ENCODE measurements around the gene GGT5. TPM values are rescaled to one million over a fixed set of nuclear protein-coding genes. Genes with fewer than 3 reads are reported as not detected.
"Not testable (repeated sequence)": the region's sequence is repeated elsewhere in the genome, so short reads cannot be mapped to it uniquely, and the experiment has no call there.

GGT5 gene
- total RNA-seq, 1 donor from 2014 or later, result 12.2 TPM

DNA sequence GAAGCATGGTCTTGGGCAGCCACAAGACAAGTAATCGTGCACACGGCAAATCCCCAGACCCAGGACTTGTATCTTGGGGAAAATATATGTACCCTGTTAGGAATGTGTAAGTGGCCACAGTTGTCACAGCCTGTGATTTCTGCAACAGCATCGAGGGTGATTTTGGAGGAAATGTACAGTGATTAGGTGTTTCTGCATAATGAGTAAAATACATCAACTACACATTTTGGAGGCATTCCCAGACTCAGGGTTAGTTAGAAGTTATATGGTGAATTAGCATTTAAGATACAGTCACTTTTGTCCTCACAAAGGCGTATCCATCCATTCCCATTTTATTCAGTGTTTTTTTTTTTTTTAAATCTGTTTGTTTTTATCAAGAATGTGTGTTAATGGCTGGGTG lies 35.2 kb downstream of the GGT5 start:
- intact Hi-C loops (cut with DNase I), result loop anchor here (5.0 kb wide), 1 partner anchor 38 kb away; the partner anchor contains the start of gene GGT5
- no peak for DNase-seq (ENCODE audit: low spot score)

DNA sequence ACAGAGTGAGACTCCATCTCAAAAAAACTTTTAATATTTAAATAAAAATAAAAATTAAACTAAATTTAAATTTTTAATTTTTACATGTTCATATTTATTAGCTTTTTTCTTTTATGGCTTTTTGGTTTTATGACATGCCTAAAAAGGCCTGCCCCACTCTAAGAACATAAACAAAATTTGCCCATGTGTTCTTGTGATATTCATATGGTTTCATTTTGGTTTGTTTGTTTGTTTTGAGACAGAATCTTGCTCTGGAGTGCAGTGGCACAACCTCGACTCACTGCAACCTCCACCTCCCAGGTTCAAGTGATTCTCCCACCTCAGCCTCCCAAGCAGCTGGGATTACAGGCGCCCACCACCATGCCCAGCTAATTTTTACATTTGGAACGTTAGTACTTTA lies 35.9 kb downstream of the GGT5 start:
- intact Hi-C loops (cut with DNase I), result loop anchor here (5.0 kb wide), 1 partner anchor 38 kb away; the partner anchor contains the start of gene GGT5
- DNase-seq (ENCODE audit: low spot score), result no peak

DNA sequence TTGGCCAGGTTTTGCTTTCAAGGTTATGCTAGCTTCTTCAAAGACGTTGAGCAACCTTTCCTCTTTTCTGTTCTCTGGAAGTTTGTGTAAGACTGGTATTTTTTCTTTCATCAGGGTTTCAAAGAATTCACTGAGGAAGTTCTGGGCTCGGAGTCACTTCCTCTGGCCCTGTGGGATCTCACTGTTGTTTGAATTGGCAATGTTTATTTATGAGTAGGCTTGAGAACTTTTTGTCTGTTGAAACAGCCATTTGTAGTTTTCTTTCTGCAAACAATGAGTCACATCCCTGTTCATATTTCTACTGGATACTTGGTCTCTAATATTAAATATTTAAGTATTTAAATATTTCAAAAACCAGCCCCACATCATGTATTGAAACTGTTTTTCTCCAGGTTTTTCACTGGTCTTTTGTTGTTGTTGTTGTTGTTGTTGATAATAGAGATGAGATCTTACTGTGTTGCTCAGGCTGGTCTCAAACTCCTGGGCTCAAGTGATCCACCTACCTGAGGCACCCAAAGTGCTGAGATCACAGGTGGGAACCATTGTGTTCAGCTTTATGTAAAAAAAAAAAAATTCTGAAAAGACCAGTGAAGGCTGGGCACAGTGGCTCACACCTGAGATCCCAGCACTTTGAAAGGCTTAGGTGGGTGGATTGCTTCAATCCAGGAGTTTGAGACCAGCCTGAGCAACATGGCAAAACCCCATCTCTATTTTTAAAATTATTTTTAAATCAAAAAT lies 36.7 kb downstream of the GGT5 start:
- DNase-seq (ENCODE audit: low spot score), result no peak
- intact Hi-C loops (cut with DNase I), result loop anchor here (5.0 kb wide), 1 partner anchor 39 kb away; the partner anchor contains the start of gene GGT5

GRCh38 chr22:24207264-24208011 lies 37.4 kb downstream of the GGT5 start:
- no peak for DNase-seq (ENCODE audit: low spot score)
- intact Hi-C loops (cut with DNase I), result loop anchor here (5.0 kb wide), 1 partner anchor 40 kb away; the partner anchor contains the start of gene GGT5

DNA sequence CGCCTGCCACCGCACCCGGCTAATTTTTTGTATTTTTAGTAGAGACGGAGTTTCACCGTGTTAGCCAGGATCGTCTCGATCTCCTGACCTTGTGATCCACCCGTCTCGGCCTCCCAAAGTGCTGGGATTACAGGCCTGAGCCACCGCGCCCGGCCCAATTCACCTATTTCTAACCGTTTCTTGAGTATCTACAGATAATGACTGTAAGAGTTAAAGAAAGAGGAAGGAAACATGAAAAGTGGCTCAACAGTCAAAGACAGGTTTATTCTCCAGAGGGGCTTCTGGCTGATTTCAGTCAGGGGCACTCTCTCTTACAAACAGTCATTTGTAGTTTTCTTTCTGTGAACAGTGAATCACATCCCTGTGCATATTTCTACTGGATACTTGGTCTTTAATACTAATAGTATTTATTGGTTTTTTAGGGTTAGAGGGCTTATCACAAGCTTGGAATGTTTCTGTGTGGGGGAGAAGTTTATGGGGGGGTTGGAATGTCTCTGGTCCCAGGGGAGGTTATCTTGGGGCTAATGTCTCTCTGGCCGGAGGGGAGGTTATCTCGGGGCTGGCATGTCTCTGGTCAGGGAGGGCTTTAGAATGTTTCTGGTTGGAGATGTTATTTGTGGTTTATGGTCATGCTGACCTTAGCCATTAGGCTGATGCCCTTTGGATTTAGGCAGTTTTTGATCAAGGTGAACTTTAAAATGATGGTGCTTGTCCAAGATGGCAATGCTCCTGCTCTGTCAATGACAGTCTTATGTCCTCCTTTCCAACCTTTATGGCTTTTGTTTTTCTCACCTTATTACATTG lies 38.2 kb downstream of the GGT5 start:
- not testable (repeated sequence) for DNase-seq (ENCODE audit: low spot score)
- intact Hi-C loops (cut with DNase I), result loop anchor here (5.0 kb wide), 1 partner anchor 41 kb away; the partner anchor contains the start of gene GGT5

DNA sequence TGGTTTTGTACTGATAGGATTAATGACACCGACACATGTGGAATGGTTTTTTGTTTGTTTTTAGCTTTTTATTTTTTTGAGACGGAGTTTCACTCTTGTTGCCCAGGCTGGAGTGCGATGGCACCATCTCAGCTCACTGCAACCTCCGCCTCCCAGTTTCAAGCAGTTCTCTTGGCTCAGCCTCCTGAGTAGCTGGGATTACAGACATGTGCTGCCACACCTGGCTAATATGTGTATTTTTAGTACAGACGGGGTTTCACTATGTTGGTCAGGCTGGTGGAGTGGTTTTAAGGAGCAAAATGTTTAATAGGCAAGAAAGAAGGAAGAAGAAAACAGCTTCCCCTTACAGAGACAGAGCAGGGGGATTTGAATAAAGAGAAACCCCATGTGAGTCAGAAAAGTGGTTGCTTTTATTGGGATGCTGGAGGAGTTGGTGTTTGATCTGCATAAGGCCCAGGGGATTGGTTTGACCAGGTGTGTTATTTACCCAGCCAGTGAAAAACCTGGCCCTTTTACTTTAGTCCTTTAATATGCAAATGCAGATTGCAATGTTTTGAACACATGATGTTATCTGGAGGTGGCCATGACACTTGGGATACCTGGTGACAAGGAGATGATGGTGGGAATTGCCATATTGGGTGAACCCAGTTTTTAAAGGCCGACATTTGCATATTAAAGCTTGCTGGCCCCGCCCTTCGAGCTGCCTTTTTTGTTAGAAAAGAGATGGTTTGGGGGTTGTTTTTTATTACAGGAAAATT lies 39.3 kb downstream of the GGT5 start:
- no peak for DNase-seq (ENCODE audit: low spot score)
- intact Hi-C loops (cut with DNase I), result loop anchor here (5.0 kb wide), 1 partner anchor 42 kb away; the partner anchor contains the start of gene GGT5

DNA sequence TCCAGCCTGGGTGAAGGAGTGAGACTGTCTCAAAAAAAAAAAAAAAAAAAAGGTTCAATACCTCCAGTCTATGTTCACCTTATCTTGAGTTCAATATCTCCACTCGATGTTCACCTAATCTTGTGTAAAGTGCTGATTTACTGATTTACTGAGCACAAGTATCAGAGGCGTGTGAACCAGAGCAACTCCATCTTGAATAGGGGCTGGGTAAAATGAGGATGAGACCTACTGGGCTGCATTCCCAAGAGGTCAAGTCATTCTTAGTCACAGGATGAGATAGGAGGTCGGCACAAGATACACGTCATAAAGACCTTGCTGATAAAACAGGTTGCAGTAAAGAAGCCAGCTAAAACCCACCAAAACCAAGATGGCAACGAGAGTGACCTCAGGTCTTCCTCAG lies 41.0 kb downstream of the GGT5 start:
- DNase-seq (ENCODE audit: low spot score); intact Hi-C loops (cut with DNase I): not testable (repeated sequence)

GRCh38 chr22:24201681-24202614 lies 42.9 kb downstream of the GGT5 start:
- intact Hi-C loops (cut with DNase I), result no loop called here
- no peak for DNase-seq (ENCODE audit: low spot score)

DNA sequence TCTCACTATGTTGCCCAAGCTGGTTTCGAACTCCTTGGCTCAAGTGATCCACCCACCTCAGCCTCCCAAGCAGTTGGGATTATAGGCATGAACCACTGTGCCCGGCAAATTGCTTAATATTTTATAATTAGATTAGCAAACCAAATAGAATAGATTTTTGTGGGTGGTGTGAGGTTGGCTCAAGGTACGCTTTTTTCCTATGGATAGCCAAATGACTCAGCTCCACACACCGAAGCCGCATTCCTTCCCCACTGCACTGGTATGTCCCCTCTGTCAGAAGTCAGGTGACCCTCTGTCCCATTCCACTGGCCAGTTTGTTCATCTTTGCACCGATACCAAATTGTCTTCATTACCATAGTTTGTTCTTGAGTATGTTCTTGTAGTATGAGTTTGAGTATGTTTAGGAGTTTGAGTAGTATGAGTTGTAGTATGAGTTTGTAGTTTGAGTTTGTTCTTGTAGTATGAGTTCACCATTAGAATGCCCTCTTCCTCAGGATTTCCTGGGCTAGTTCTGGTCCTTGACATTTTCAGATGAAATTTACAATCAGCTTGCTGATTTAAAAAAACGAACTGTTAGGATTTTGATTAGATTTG lies 44.2 kb downstream of the GGT5 start:
- intact Hi-C loops (cut with DNase I), result no loop called here
- no peak for DNase-seq (ENCODE audit: low spot score)

- no peak for DNase-seq (ENCODE audit: low spot score)
- intact Hi-C loops (cut with DNase I), result no loop called here
These were observed 46.2 kb downstream of the GGT5 start for GRCh38 chr22:24198682-24199052.

DNA sequence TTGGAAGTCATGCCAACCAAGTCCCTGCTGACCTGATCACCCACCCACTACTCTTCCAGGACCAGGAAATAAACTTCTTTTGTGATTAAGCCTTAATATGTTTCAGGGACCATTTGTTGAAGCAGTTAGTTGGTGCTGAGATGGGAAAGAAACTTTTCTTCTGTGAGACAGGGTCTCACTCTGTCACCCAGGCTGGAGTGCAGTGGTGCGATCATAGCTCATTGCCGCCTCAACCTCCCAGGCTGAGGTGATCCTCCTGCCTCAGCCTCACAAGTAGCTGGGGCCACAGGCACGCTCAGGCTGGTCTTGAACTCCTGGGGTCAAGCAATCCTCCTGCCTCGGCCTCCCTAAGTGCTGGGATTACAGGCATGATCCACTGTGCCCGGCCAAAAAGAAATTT lies 53.0 kb downstream of the GGT5 start:
- intact Hi-C loops (cut with DNase I), result no loop called here
- no peak for DNase-seq (ENCODE audit: low spot score)

DNA sequence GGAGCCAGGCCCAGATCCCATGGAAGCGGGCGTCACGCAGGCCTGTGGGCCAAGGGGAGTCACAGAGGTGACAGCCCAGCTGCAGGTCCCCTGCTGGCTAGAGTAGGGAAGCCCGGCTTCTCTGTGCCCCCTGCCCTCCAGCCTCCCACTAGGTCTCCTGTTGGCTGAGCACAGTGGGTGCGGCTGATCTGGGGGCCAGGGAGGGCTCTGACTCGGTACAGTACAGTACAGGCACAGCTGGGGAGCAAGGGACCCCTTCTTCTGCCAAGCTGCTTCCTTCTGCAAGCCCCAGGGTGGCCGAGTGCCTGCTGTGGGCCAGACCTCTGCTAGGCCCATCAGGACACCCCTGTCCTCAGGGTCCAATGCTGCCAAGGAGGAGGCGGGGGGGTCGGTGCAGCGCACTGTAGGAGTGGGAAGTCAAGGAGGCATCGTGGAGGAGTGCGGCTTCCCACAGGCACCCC lies 53.5 kb downstream of the GGT5 start:
- intact Hi-C loops (cut with DNase I), result no loop called here
- no peak for DNase-seq (ENCODE audit: low spot score)

DNA sequence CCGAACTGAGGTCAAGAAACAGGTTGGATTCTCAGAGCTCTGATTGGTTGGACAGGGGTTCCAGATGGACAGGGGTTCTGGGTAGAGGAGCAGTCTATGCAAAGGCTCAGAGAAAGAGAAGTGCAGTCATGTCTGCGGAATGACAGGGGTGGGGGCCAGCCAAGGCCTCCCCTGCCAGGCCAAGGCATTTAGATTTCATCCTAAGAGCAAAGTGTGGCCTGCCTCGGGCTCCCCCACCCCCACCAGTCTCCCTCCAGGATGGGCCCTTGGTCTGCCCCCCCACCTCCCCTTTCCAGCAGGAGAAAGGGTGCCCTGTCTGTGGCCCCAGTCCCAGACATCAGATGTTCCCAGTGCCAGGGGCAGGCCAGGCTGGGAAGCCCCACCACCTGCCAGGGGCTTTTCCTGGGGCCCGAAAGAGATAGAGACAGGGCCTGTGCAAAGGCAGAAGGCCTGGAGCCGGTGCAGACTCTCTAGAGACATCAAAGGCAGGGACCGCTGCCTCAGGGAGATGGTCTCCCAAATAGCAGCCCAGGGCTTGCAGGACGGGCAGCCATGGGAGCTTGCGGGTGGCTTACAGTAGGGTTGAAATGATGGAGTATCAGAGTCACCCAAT lies 54.2 kb downstream of the GGT5 start:
- DNase-seq (ENCODE audit: low spot score), result no peak
- intact Hi-C loops (cut with DNase I), result no loop called here

DNA sequence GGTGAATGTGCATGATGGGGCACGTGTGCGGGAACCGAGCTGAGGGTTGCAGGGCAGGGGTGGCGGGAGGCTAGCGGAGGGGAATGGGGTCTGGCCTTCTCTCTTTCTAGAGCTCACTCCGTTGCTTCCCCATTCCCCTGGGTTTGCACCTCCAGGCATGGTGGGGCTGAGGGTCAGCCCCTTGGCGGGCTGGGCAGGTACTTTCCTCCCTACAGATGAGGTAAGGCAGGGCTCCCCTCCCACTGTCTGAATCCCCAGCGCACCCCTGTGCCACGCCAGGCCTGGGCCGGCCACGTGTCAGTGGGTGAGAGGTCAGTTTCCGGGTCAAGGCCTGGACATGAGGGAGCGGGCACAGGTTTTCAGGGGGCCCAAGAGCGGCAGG lies 54.7 kb downstream of the GGT5 start:
- intact Hi-C loops (cut with DNase I), result no loop called here
- no peak for DNase-seq (ENCODE audit: low spot score)

DNA sequence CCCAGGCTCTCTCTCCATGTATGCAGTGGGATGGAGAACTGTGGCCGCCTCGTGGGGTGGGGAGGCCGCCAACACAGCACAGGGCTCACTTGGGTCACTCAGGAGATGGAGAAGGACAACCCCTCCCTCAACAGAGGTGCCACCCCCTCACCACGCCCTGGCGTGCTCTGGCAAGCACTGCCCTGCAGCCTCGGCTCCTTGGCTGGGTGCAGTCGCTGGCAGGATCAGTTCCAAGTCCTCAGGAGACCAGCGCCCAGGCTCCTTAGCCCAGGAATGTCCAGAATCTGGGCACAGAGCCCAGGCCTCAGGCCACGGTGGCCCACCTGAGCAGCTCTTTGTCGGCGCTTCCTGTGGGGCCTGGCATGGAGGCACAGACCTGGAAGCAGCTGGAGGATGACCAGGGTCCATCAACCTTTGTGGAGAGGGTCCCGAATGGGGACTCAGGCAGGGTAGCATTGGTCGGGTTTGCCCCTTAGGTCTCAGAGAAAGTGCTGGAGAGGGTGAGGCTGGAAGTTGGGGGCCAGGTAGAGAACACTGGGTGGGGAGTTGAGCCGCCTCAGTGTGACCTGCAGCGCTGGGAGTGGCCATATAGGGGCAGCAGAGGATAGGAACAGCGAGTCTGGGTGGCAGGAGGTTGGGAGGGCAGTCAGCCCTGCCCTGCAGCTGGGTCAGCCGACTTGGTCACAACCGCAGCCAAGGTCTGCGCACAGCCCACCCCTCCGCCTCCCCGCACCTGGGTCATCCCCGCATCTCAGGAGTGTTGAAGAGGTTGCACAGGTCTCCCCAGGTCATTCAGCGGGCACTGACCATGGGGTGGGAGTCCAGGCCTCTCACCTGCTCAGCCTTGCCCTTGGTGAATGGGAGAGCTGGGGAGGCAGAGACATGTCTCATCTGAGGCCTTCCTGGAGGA lies 55.4 kb downstream of the GGT5 start:
- intact Hi-C loops (cut with DNase I), result loop anchor here (2.0 kb wide), 1 partner anchor 57 kb away; no protein-coding TSS in a partner anchor

GRCh38 chr22:24188705-24189248 lies 56.1 kb downstream of the GGT5 start:
- intact Hi-C loops (cut with DNase I), result loop anchor here (2.0 kb wide), 1 partner anchor 58 kb away; no protein-coding TSS in a partner anchor
- DNase-seq (ENCODE audit: low spot score), result no peak

More for the DNA sequence above, 55.4 kb downstream of the GGT5 start:
- peak; percentile 91 for DNase-seq (ENCODE audit: low spot score)

Data from cardiac septum (tissue), 1 donor.